GM23338 (cell line): Measurements from ENCODE around the gene LMF1.
"Not testable (repeated sequence)": the region's sequence is repeated elsewhere in the genome, so short reads cannot be mapped to it uniquely, and the experiment has no call there.

ENCODE experiments used
- EZH2 ChIP-seq: fragments of 200-600 bp; sonication (generic); IDR thresholded peaks from one replicate; pipeline ENCODE4 v1.8.0; 2017; ENCODE audit warnings: antibody characterized with exemption, mild to moderate bottlenecking, low read depth; ENCODE audit not compliant: unreplicated experiment
- JUNB ChIP-seq: IDR thresholded peaks from one replicate; pipeline ENCODE4 v1.6.1; 2016; ENCODE audit warnings: antibody characterized with exemption; ENCODE audit not compliant: unreplicated experiment
- NANOG ChIP-seq: IDR thresholded peaks from 2 replicates; pipeline ENCODE4 v1.6.1; 2016; ENCODE audit warnings: antibody characterized with exemption, borderline replicate concordance
- TF ChIP-seq, protein P1 (sequence below), 2 experiments: fragments of 200-600 bp in 1 of 2; sonication (generic) in 1 of 2; conservative IDR thresholded peaks; 2 replicates each; pipeline versions ENCODE4 v1.5.1 to v1.6.1; 2016 to 2017; ENCODE audit warnings: antibody characterized with exemption in 2 of 2, low read depth in 2 of 2, mild to moderate bottlenecking in 2 of 2, moderate library complexity in 1 of 2
- TF ChIP-seq, protein P2 (sequence below): IDR thresholded peaks from one replicate; pipeline ENCODE4 v1.6.1; 2018; ENCODE audit warnings: antibody characterized with exemption; ENCODE audit not compliant: unreplicated experiment
- TF ChIP-seq, protein P3 (sequence below): IDR thresholded peaks from 2 replicates; pipeline ENCODE4 v1.6.1; 2016; ENCODE audit warnings: antibody characterized with exemption

DNA sequence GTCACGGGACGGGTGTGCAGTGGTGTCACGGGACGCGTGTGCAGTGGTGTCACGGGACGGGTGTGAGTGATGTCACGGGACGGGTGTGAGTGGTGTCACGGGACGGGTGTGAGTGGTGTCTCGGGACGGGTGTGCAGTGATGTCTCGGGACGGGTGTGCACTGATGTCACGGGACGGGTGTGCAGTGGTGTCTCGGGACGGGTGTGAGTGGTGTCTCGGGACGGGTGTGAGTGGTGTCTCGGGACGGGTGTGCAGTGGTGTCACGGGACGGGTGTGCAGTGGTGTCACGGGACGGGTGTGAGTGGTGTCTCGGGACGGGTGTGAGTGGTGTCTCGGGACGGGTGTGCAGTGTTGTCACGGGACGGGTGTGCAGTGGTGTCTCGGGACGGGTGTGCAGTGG, 111.8 kb downstream of the LMF1 start:
- TF ChIP-seq, protein P1, sequence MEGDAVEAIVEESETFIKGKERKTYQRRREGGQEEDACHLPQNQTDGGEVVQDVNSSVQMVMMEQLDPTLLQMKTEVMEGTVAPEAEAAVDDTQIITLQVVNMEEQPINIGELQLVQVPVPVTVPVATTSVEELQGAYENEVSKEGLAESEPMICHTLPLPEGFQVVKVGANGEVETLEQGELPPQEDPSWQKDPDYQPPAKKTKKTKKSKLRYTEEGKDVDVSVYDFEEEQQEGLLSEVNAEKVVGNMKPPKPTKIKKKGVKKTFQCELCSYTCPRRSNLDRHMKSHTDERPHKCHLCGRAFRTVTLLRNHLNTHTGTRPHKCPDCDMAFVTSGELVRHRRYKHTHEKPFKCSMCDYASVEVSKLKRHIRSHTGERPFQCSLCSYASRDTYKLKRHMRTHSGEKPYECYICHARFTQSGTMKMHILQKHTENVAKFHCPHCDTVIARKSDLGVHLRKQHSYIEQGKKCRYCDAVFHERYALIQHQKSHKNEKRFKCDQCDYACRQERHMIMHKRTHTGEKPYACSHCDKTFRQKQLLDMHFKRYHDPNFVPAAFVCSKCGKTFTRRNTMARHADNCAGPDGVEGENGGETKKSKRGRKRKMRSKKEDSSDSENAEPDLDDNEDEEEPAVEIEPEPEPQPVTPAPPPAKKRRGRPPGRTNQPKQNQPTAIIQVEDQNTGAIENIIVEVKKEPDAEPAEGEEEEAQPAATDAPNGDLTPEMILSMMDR (conservative IDR thresholded peaks at IDR 0.05; ENCODE audit: low read depth in 2 of 2) = not testable (repeated sequence)
- not testable (repeated sequence) for TF ChIP-seq JUNB, EZH2, NANOG
- TF ChIP-seq, protein P2, sequence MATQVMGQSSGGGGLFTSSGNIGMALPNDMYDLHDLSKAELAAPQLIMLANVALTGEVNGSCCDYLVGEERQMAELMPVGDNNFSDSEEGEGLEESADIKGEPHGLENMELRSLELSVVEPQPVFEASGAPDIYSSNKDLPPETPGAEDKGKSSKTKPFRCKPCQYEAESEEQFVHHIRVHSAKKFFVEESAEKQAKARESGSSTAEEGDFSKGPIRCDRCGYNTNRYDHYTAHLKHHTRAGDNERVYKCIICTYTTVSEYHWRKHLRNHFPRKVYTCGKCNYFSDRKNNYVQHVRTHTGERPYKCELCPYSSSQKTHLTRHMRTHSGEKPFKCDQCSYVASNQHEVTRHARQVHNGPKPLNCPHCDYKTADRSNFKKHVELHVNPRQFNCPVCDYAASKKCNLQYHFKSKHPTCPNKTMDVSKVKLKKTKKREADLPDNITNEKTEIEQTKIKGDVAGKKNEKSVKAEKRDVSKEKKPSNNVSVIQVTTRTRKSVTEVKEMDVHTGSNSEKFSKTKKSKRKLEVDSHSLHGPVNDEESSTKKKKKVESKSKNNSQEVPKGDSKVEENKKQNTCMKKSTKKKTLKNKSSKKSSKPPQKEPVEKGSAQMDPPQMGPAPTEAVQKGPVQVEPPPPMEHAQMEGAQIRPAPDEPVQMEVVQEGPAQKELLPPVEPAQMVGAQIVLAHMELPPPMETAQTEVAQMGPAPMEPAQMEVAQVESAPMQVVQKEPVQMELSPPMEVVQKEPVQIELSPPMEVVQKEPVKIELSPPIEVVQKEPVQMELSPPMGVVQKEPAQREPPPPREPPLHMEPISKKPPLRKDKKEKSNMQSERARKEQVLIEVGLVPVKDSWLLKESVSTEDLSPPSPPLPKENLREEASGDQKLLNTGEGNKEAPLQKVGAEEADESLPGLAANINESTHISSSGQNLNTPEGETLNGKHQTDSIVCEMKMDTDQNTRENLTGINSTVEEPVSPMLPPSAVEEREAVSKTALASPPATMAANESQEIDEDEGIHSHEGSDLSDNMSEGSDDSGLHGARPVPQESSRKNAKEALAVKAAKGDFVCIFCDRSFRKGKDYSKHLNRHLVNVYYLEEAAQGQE = not testable (repeated sequence)
- TF ChIP-seq, protein P3, sequence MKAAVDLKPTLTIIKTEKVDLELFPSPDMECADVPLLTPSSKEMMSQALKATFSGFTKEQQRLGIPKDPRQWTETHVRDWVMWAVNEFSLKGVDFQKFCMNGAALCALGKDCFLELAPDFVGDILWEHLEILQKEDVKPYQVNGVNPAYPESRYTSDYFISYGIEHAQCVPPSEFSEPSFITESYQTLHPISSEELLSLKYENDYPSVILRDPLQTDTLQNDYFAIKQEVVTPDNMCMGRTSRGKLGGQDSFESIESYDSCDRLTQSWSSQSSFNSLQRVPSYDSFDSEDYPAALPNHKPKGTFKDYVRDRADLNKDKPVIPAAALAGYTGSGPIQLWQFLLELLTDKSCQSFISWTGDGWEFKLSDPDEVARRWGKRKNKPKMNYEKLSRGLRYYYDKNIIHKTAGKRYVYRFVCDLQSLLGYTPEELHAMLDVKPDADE = not testable (repeated sequence)
